Stomach (tissue), 9 donors: Measurements from ENCODE around the gene TKTL1. TPM values are rescaled to one million over a fixed set of nuclear protein-coding genes. Genes with fewer than 3 reads are reported as not detected.

Experiments used
- DNase-seq, 2 donors: peaks; one replicate each; pipeline versions ENCODE4 v3.0.0 to v3.0.0-alpha.2; 2013 to 2019
- H3K27ac ChIP-seq, 5 donors: fragments of 200-600 bp in 4 of 5; sonication (generic) in 4 of 5; one replicate each; pipeline ENCODE4 v1.5.1; 2013 to 2019; ENCODE audit warnings: mild to moderate bottlenecking in 1 of 5, moderate library complexity in 1 of 5
- H3K27me3 ChIP-seq, 3 donors: fragments of 200-600 bp; sonication (generic); one replicate each; pipeline ENCODE4 v1.5.1; 2017 to 2019; ENCODE audit warnings: mixed run types in 1 of 3
- H3K36me3 ChIP-seq, 4 donors: fragments of 200-600 bp; sonication (generic); 1 replicate in 3 of 4; 2 replicates in 1 of 4; pipeline ENCODE4 v1.5.1; 2016 to 2019
- H3K4me1 ChIP-seq, 4 donors: fragments of 200-600 bp; sonication (generic); one replicate each; pipeline ENCODE4 v1.5.1; 2016 to 2019
- H3K4me3 ChIP-seq, 4 donors: fragments of 200-600 bp; sonication (generic) in 3 of 4; one replicate each; pipeline ENCODE4 v1.5.1; 2016 to 2019; ENCODE audit warnings: mild to moderate bottlenecking in 1 of 4
- H3K9me3 ChIP-seq, 4 donors: fragments of 200-600 bp; sonication (generic); one replicate each; pipeline ENCODE4 v1.5.1; 2016 to 2019
- EP300 ChIP-seq: sonication (generic); formaldehyde crosslinking; IDR thresholded peaks from one replicate; pipeline ENCODE4 v1.6.1; 2017; ENCODE audit warnings: antibody characterized with exemption
- POLR2A ChIP-seq, 4 donors: fragments of 450-650 bp; IDR thresholded peaks; one replicate each; pipeline ENCODE4 v1.6.1; 2016; ENCODE audit warnings: antibody characterized with exemption in 4 of 4, control low read depth in 2 of 4, mild to moderate bottlenecking in 1 of 4, moderate library complexity in 1 of 4
- POLR2AphosphoS5 ChIP-seq, 3 donors: sonication (generic); formaldehyde crosslinking; IDR thresholded peaks; one replicate each; pipeline ENCODE4 v1.6.1; 2016; ENCODE audit warnings: antibody characterized with exemption in 3 of 3
- WGBS, 5 donors: extraction: QIAGEN DNeasy Blood & Tissue Kit in 3 of 5; methylation state at CpG; one replicate each; pipeline versions ENCODE4 v1.1.5 to v1.1.7; 2013 to 2018; 5-methylcytosine and 5-hydroxymethylcytosine counted together
- intact Hi-C: fragments of 100-400 bp; cut with DNase I; formaldehyde crosslinking; loops from one replicate; pipeline ENCODE4 v1.15.1; 2023; ENCODE audit warnings: low total_unique reads
- polyA plus RNA-seq, 3 donors: library from polyadenylated mRNA; stranded (reverse); fragments of 200-250 nt; gene quantifications; one replicate each; pipeline ENCODE4 v1.2.3, GENCODE V29; 2013
- total RNA-seq, 5 donors: library from RNA; depleted of rRNA; stranded (reverse); fragments of >200 nt; gene quantifications; one replicate each; pipeline versions ENCODE4 v1.1.0 to v1.2.3, GENCODE V29; 2014 to 2016
- TF ChIP-seq, protein P1 (sequence below), 7 experiments: fragments of 450-650 bp in 4 of 7; fragments of 200-600 bp in 3 of 7; sonication (generic) in 3 of 7; IDR thresholded peaks; one replicate each; pipeline ENCODE4 v1.5.1; 2016 to 2019; ENCODE audit warnings: antibody characterized with exemption in 7 of 7, control low read depth in 2 of 7, mild to moderate bottlenecking in 1 of 7
- donor health status: healthy with polysubstance abuse.
- donor health status: Bipolar disorder and iron deficiency.
- donor health status: healthy.

The TKTL1 gene
- total and polyA plus RNA-seq, 8 donors = not detected

DNA sequence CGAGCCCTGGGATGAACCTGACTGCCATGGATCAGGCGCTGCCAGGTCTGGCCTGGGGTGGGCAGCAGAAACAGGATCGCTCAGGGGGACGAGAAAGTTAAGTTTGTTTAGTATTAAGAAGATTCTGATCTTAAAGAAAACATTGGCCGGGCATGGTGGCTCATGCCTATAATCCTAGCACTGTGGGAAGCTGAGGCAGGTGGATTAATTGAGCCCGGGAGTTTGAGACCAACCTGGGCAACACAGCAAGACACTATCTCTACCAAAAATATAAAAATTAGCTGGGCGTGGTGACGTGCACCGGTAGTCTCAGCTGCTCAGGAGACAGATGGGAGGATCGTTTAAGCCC, 79.5 kb downstream of the TKTL1 start:
- Histone ChIP-seq H3K4me1 (peaks cover 4 to 51% (median 39%) of the 10 kb centered on the region in 4 donors), H3K36me3 (peaks cover 0 to 8% (median 0%) of the 10 kb centered on the region in 4 donors), H3K4me3 (peak overlapping the region; percentile 59 to 85 (median 70)), H3K27ac (peak overlapping the region in 4 of 5 donors; percentile 86 to 99 (median 98)), H3K27me3 (no peaks in the 10 kb centered on the region), H3K9me3 (no peaks in the 10 kb centered on the region)
- WGBS, 5 donors = 39 to 68% (median 50%) methylated on average over 6 to 10 of the region's 10 CpGs
- intact Hi-C loops = no loop called here
- no peak for DNase-seq
- TF ChIP-seq POLR2A (IDR thresholded peaks at IDR 0.05) (no peak), POLR2AphosphoS5 (IDR thresholded peaks at IDR 0.05) (no peak), EP300 (no peak)
- TF ChIP-seq, protein P1, sequence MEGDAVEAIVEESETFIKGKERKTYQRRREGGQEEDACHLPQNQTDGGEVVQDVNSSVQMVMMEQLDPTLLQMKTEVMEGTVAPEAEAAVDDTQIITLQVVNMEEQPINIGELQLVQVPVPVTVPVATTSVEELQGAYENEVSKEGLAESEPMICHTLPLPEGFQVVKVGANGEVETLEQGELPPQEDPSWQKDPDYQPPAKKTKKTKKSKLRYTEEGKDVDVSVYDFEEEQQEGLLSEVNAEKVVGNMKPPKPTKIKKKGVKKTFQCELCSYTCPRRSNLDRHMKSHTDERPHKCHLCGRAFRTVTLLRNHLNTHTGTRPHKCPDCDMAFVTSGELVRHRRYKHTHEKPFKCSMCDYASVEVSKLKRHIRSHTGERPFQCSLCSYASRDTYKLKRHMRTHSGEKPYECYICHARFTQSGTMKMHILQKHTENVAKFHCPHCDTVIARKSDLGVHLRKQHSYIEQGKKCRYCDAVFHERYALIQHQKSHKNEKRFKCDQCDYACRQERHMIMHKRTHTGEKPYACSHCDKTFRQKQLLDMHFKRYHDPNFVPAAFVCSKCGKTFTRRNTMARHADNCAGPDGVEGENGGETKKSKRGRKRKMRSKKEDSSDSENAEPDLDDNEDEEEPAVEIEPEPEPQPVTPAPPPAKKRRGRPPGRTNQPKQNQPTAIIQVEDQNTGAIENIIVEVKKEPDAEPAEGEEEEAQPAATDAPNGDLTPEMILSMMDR (IDR thresholded peaks at IDR 0.05) = no peak

DNA sequence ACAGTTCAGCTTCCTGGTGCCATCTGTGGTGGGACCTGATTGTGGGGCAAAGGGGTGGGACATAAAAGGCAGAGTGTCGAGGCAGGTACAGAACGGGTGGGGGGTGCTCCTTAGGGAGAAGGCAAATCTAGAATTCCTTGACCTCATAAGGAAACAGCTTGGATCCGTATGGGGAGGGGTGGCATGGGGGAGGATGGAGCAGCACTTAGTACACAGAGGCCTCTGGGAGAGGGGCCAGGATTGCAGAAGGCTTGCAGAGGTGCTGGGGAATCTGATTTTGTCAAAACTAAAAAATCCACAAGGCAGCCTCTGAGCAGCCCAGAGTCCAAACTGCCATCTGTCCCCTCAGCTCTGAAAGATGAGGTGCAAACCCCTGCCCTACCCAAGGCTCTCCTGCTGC, 81.2 kb downstream of the TKTL1 start:
- Histone ChIP-seq H3K4me1 (peaks cover 4 to 57% (median 42%) of the 10 kb centered on the region in 4 donors), H3K27ac (peak overlapping the region in 4 of 5 donors; percentile 97 to 99 (median 98)), H3K4me3 (no peak overlapping the region), H3K36me3 (peaks cover 0 to 14% (median 3%) of the 10 kb centered on the region in 4 donors), H3K9me3 (no peaks in the 10 kb centered on the region), H3K27me3 (no peaks in the 10 kb centered on the region)
- intact Hi-C loops = no loop called here
- TF ChIP-seq POLR2A (IDR thresholded peaks at IDR 0.05) (no peak), POLR2AphosphoS5 (IDR thresholded peaks at IDR 0.05) (no peak)
- TF ChIP-seq, protein P1 (IDR thresholded peaks at IDR 0.05) = no peak
- WGBS, 5 donors = 47 to 70% (median 60%) methylated on average over 3 of the region's 3 CpGs
- DNase-seq = peak in 1 of 2 donors; percentile 65

DNA sequence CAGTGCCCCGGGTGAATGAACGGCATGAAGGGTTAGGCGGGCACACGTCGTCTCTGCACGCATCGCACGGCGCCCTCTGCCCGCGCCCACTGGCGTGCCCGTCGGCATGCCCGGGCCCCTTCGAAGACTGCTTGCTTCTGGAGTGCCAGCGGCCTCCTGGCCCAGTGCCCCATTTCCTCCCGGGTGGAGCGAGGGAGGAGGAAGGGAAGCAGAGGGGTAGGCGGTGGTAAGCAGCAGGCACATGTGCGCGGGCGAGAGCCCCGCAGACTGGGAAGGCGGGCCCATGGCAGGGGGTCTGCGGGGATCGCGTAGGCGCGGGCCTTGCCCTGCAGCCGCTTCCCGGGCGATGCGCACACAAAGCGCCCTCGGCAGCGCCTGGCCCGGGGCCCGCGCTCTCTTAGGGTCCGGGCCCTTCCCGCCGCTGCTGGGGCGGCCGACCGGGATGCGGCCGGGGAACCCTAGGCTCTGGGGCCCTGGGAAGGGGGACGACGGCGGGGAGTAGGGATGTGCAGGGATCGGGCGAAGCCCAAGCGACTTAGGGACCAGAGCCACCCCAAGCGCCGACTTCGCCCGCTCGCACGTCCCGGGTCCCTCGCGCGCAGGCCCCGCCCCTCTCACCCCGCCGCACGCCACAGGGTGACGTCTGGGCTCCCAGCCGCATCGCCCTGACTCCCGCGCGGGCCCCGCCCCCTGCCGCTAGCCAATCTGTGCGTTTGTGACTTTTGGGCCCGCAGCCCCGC, 82.6 kb downstream of the TKTL1 start:
- H3K4me1 ChIP-seq = peaks cover 4 to 50% (median 31%) of the 10 kb centered on the region in 4 donors
- H3K36me3 ChIP-seq = peaks cover 0 to 14% (median 7%) of the 10 kb centered on the region in 4 donors
- peak; percentile 70 to 83 for DNase-seq
- TF ChIP-seq POLR2A (IDR thresholded peaks at IDR 0.05) (peak in 2 of 4 donors; percentile 34 to 48), EP300 (no peak), POLR2AphosphoS5 (IDR thresholded peaks at IDR 0.05) (peak; percentile 40 to 88 (median 84))
- TF ChIP-seq, protein P1 (IDR thresholded peaks at IDR 0.05) = no peak
- H3K4me3 ChIP-seq = peak overlapping the region; percentile 43 to 51 (median 44)
- no peaks in the 10 kb centered on the region for H3K27me3 ChIP-seq
- intact Hi-C loops = no loop called here
- no peaks in the 10 kb centered on the region for H3K9me3 ChIP-seq
- peak overlapping the region; percentile 96 to 99 (median 98) for H3K27ac ChIP-seq
- WGBS, 5 donors = 0 to 46% (median 9%) methylated on average over 10 to 70 of the region's 79 CpGs

- H3K27ac ChIP-seq = peak within 1 kb of the TSS; percentile 96 to 99 (median 98)
- peak; percentile 96 to 99 for DNase-seq
- no peaks in the 10 kb centered on the region for H3K9me3 ChIP-seq
- WGBS, 5 donors = 0 to 53% (median 6%) methylated on average over 17 to 99 of the region's 103 CpGs
- intact Hi-C loops = no loop called here
- H3K27me3 ChIP-seq = no peaks in the 10 kb centered on the region
- H3K36me3 ChIP-seq = peaks cover 0 to 14% (median 7%) of the 10 kb centered on the region in 4 donors
- TF ChIP-seq POLR2A (IDR thresholded peaks at IDR 0.05) (peak in 1 of 4 donors; percentile 31), EP300 (peak; percentile 26), POLR2AphosphoS5 (IDR thresholded peaks at IDR 0.05) (peak; percentile 86 to 94 (median 91))
- TF ChIP-seq, protein P1 (IDR thresholded peaks at IDR 0.05) = no peak
- peak within 1 kb of the TSS; percentile 59 to 75 (median 64) for H3K4me3 ChIP-seq
- H3K4me1 ChIP-seq = peaks cover 4 to 42% (median 30%) of the 10 kb centered on the region in 4 donors
Measured at GRCh38 chrX:154378799-154379568, 83.4 kb downstream of the TKTL1 start, which contains the start of gene EMD. Gene EMD, plus strand, starts transcription at chrX:154379295. Its CDS starts 190 bp downstream, at chrX:154379485.
